Ishikawa (cell line): ENCODE measurements around the gene METTL1.

Experiments used
- CEBPB ChIP-seq: IDR thresholded peaks from 2 replicates; pipeline ENCODE4 v1.6.1; 2012
- CREB1 ChIP-seq: IDR thresholded peaks from 2 replicates; pipeline ENCODE4 v1.6.1; 2012; ENCODE audit warnings: low read depth
- EGR1 ChIP-seq: IDR thresholded peaks from 2 replicates; pipeline ENCODE4 v1.6.1; 2012
- EP300 ChIP-seq: IDR thresholded peaks from 2 replicates; pipeline ENCODE4 v1.6.1; 2012; ENCODE audit warnings: borderline replicate concordance
- FOXM1 ChIP-seq: IDR thresholded peaks from 2 replicates; pipeline ENCODE4 v1.6.1; 2012; ENCODE audit warnings: low read depth, borderline replicate concordance
- NFIC ChIP-seq: IDR thresholded peaks from 2 replicates; pipeline ENCODE4 v1.6.1; 2012
- RAD21 ChIP-seq: IDR thresholded peaks from 2 replicates; pipeline ENCODE4 v1.6.1; 2012; ENCODE audit warnings: low read depth
- REST ChIP-seq: IDR thresholded peaks from 2 replicates; pipeline ENCODE4 v1.6.1; 2012; ENCODE audit warnings: low read depth, mild to moderate bottlenecking
- TAF1 ChIP-seq: IDR thresholded peaks from 2 replicates; pipeline ENCODE4 v1.6.1; 2012; ENCODE audit warnings: low read depth, mild to moderate bottlenecking
- TCF12 ChIP-seq: IDR thresholded peaks from 2 replicates; pipeline ENCODE4 v1.6.1; 2012; ENCODE audit warnings: low read depth
- TEAD4 ChIP-seq: IDR thresholded peaks from 2 replicates; pipeline ENCODE4 v1.6.1; 2012
- YY1 ChIP-seq: IDR thresholded peaks from 2 replicates; pipeline ENCODE4 v1.6.1; 2012; ENCODE audit warnings: low read depth
- ZBTB7A ChIP-seq: IDR thresholded peaks from 2 replicates; pipeline ENCODE4 v1.6.1; 2012; ENCODE audit warnings: low read depth
- TF ChIP-seq, protein P1 (sequence below): IDR thresholded peaks from 2 replicates; pipeline ENCODE4 v1.6.1; 2012
- TF ChIP-seq, protein P2 (sequence below): IDR thresholded peaks from 2 replicates; pipeline ENCODE4 v1.6.1; 2012

METTL1 gene

GRCh38 chr12:57724936-57725740, 46.8 kb downstream of the METTL1 start:
- peak; percentile 2; the same call in 1 of the 2 replicates for TF ChIP-seq ZBTB7A
- TF ChIP-seq CEBPB, result no peak
- no peak for TF ChIP-seq TEAD4
- no peak for TF ChIP-seq FOXM1
- no peak for TF ChIP-seq NFIC
- TF ChIP-seq EGR1, result no peak
- no peak for TF ChIP-seq REST
- no peak for TF ChIP-seq EP300

- TF ChIP-seq, protein P1, sequence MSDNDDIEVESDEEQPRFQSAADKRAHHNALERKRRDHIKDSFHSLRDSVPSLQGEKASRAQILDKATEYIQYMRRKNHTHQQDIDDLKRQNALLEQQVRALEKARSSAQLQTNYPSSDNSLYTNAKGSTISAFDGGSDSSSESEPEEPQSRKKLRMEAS, result no peak
- TF ChIP-seq ZBTB7A (no peak), TCF12 (no peak), FOXM1 (no peak), NFIC (no peak), REST (no peak), CREB1 (no peak), TAF1 (no peak), TEAD4 (no peak), EP300 (no peak), EGR1 (no peak), RAD21 (no peak), CEBPB (no peak)
- TF ChIP-seq, protein P2, sequence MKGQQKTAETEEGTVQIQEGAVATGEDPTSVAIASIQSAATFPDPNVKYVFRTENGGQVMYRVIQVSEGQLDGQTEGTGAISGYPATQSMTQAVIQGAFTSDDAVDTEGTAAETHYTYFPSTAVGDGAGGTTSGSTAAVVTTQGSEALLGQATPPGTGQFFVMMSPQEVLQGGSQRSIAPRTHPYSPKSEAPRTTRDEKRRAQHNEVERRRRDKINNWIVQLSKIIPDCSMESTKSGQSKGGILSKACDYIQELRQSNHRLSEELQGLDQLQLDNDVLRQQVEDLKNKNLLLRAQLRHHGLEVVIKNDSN, result no peak
Measured at GRCh38 chr12:57724003-57724935, 47.6 kb downstream of the METTL1 start.

- TF ChIP-seq CEBPB (no peak), REST (no peak), ZBTB7A (no peak), NFIC (no peak), TAF1 (no peak), EP300 (no peak), EGR1 (no peak), RAD21 (no peak), FOXM1 (no peak), CREB1 (no peak), YY1 (no peak), TEAD4 (no peak), TCF12 (no peak)
- TF ChIP-seq, protein P2, result no peak
- TF ChIP-seq, protein P1, result no peak
Measured at GRCh38 chr12:57723630-57723962, 48.3 kb downstream of the METTL1 start.
